Suppressor macrophage treated with lipopolysaccharide for 4 hours (primary cell): ENCODE results near the gene ZNF205.
"Not testable (repeated sequence)": the region's sequence is repeated elsewhere in the genome, so short reads cannot be mapped to it uniquely, and the experiment has no call there.

Experiments used
- DNase-seq: peaks from one replicate; pipeline ENCODE4 v3.0.0-alpha.2; 2020

ZNF205 gene

GRCh38 chr16:3112058-3112880 is at the start of gene ZNF205:
ZNF205 (plus strand) TSS chr16:3112586; CDS start chr16:3113431, 845 bp downstream.
- peak; percentile 65 for DNase-seq

GRCh38 chr16:3063625-3064386 is 48.6 kb upstream of the ZNF205 start:
- DNase-seq = no peak

- DNase-seq = peak; percentile 47
Observed at GRCh38 chr16:3065069-3065741, 47.2 kb upstream of the ZNF205 start, which contains the start of gene IL32. IL32 (plus strand) TSS chr16:3065640; CDS start chr16:3065812, 172 bp downstream.

GRCh38 chr16:3065742-3066439 is 46.5 kb upstream of the ZNF205 start:
- no peak for DNase-seq

- no peak for DNase-seq
Observed at GRCh38 chr16:3066440-3066748, 46.0 kb upstream of the ZNF205 start.

GRCh38 chr16:3068487-3068886 is 43.9 kb upstream of the ZNF205 start:
- DNase-seq = no peak

GRCh38 chr16:3069146-3069545 is 43.2 kb upstream of the ZNF205 start:
- not testable (repeated sequence) for DNase-seq

- no peak for DNase-seq
Observed at GRCh38 chr16:3070608-3071111, 41.7 kb upstream of the ZNF205 start.

GRCh38 chr16:3071655-3072054 is 40.7 kb upstream of the ZNF205 start:
- DNase-seq = no peak

- DNase-seq = not testable (repeated sequence)
Observed at GRCh38 chr16:3072148-3072547, 40.2 kb upstream of the ZNF205 start.

GRCh38 chr16:3072576-3073263 is 39.7 kb upstream of the ZNF205 start:
- DNase-seq = not testable (repeated sequence)

GRCh38 chr16:3073448-3073847 is 38.9 kb upstream of the ZNF205 start:
- DNase-seq = no peak

GRCh38 chr16:3074860-3075522 is 37.4 kb upstream of the ZNF205 start:
- DNase-seq = no peak

- no peak for DNase-seq
Observed at GRCh38 chr16:3075523-3075915, 36.9 kb upstream of the ZNF205 start.

GRCh38 chr16:3075946-3076345 is 36.4 kb upstream of the ZNF205 start:
- DNase-seq = not testable (repeated sequence)

- no peak for DNase-seq
Observed at GRCh38 chr16:3076577-3076976, 35.8 kb upstream of the ZNF205 start.

GRCh38 chr16:3080024-3080423 is 32.4 kb upstream of the ZNF205 start:
- DNase-seq = no peak

- DNase-seq = not testable (repeated sequence)
Observed at GRCh38 chr16:3081957-3082356, 30.4 kb upstream of the ZNF205 start.

GRCh38 chr16:3083408-3083807 is 29.0 kb upstream of the ZNF205 start:
- not testable (repeated sequence) for DNase-seq

- DNase-seq = no peak
Observed at GRCh38 chr16:3084491-3084890, 27.9 kb upstream of the ZNF205 start.

- no peak for DNase-seq
Observed at GRCh38 chr16:3084969-3085670, 27.3 kb upstream of the ZNF205 start.
